ENCODE data around the gene ATP2B1. TPM values are rescaled to one million over a fixed set of nuclear protein-coding genes. Genes with fewer than 3 reads are reported as not detected.

Gene ATP2B1
- total and polyA plus RNA-seq, 2 donors (not counting 3 experiments of a cell fraction or from before 2014, with no cell fraction given) = 6.4 to 28.0 TPM

DNA sequence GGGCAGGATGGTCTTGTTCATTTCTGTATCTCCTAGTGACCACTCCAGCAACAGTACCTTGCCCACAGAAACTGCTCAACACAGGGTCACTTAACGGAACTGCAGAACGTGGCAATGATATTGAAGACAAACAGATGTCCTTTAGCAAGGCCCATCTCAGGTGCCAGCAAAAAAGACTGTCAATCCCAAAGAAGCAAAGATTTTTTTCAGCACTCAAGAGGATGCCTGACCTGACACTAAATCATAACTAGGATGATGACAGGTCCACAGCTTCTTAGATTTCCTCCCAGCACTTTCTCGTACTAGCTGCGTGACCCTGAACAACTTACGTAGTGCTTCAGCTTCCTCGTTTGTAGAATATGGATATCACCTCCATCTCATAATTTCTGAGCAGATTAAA lies 39.4 kb downstream of the ATP2B1 start:
- DNase-seq (ENCODE audit: low read depth, low spot score) = no peak
- Histone ChIP-seq H3K4me3 (replicated peaks in 1 of 3; ENCODE audit: insufficient read depth in 1 of 3, low read depth in 1 of 3, low read length in 3 of 3) (no peak overlapping the region), H2AFZ (ENCODE audit: low read depth, low read length) (no peak overlapping the region), H3K79me2 (ENCODE audit: control insufficient read depth, insufficient read depth, low read length) (no peaks in the 10 kb centered on the region), H3K9ac (replicated peaks; ENCODE audit: extremely low read depth, insufficient read depth, low read length) (no peak overlapping the region), H3K27me3 (ENCODE audit: control insufficient read depth in 2 of 2, insufficient read depth in 2 of 2, low read length in 2 of 2) (no peaks in the 10 kb centered on the region), H3K4me2 (ENCODE audit: insufficient read depth, low read length) (no peak overlapping the region), H3K4me1 (ENCODE audit: control insufficient read depth, extremely low read depth, insufficient read depth, low read length) (no peaks in the 10 kb centered on the region), H3K27ac (ENCODE audit: insufficient read depth, low read depth, low read length) (no peak overlapping the region), H4K20me1 (replicated peaks; ENCODE audit: control insufficient read depth, extremely low read depth, insufficient read depth, low read length) (peaks cover 2% of the 10 kb centered on the region), H3K36me3 (ENCODE audit: control insufficient read depth in 2 of 2, extremely low read depth in 1 of 2, insufficient read depth in 2 of 2, low read length in 2 of 2) (no peaks in the 10 kb centered on the region), H3K9me1 (replicated peaks; ENCODE audit: control insufficient read depth, extremely low read depth, insufficient read depth, low read length) (no peaks in the 10 kb centered on the region), H3K9me3 (replicated peaks; ENCODE audit: control insufficient read depth, insufficient read depth, low read length) (no peaks in the 10 kb centered on the region)
- BruUV-seq (replicated peaks) = no TSS peak
- POLR2A ChIA-PET = no interaction called here
- dilution Hi-C loops (cut with MboI; ENCODE audit: extremely low pct_ligation_motif_present, low sequenced_read_pairs) = no loop called here
- CTCF ChIA-PET = interaction anchor here (1.5 to 1.6 kb wide), 3 partner anchors 14 to 108 kb away, joined by 4 read pairs; no protein-coding TSS in a partner anchor
- intact Hi-C loops (cut with micrococcal nuclease) = no loop called here
- no peak for FAIRE-seq
- TF ChIP-seq FOS (IDR thresholded peaks at IDR 0.05; ENCODE audit: borderline replicate concordance, insufficient read depth, low read length) (no peak), MYC (IDR thresholded peaks at IDR 0.05; ENCODE audit: low read depth, low read length) (no peak), JUN (IDR thresholded peaks at IDR 0.05; ENCODE audit: borderline replicate concordance, insufficient read depth, insufficient read length, low read depth) (no peak), POLR2AphosphoS5 (IDR thresholded peaks at IDR 0.05; ENCODE audit: insufficient read depth, low read depth, low read length) (no peak), GATA2 (IDR thresholded peaks at IDR 0.05; ENCODE audit: insufficient read depth, insufficient read length, low read depth, low read length) (no peak), EZH2 (IDR thresholded peaks at IDR 0.05; ENCODE audit: borderline replicate concordance, low read depth, low read length, severe bottlenecking) (no peak), POLR2A (IDR thresholded peaks at IDR 0.05; ENCODE audit: low read depth, low read length) (no peak)
- TF ChIP-seq, protein P1, sequence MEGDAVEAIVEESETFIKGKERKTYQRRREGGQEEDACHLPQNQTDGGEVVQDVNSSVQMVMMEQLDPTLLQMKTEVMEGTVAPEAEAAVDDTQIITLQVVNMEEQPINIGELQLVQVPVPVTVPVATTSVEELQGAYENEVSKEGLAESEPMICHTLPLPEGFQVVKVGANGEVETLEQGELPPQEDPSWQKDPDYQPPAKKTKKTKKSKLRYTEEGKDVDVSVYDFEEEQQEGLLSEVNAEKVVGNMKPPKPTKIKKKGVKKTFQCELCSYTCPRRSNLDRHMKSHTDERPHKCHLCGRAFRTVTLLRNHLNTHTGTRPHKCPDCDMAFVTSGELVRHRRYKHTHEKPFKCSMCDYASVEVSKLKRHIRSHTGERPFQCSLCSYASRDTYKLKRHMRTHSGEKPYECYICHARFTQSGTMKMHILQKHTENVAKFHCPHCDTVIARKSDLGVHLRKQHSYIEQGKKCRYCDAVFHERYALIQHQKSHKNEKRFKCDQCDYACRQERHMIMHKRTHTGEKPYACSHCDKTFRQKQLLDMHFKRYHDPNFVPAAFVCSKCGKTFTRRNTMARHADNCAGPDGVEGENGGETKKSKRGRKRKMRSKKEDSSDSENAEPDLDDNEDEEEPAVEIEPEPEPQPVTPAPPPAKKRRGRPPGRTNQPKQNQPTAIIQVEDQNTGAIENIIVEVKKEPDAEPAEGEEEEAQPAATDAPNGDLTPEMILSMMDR (IDR thresholded peaks at IDR 0.05; ENCODE audit: extremely low read depth in 1 of 2, insufficient read depth in 1 of 2, low read depth in 1 of 2, low read length in 2 of 2) = no peak
- TF ChIP-seq, protein P2, sequence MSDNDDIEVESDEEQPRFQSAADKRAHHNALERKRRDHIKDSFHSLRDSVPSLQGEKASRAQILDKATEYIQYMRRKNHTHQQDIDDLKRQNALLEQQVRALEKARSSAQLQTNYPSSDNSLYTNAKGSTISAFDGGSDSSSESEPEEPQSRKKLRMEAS (IDR thresholded peaks at IDR 0.05; ENCODE audit: insufficient read depth, insufficient read length) = no peak

Measured in endothelial cell of umbilical vein (primary cell).